Right lobe of liver (tissue), 4 donors: Measurements from ENCODE around the gene MEOX1.

ENCODE experiments used
- CTCF ChIP-seq, 4 donors: fragments of 200-600 bp in 3 of 4; fragments of 450-650 bp in 1 of 4; IDR thresholded peaks; one replicate each; pipeline versions ENCODE4 v1.5.1 to v1.8.0; 2016 to 2022; ENCODE audit warnings: antibody characterized with exemption in 4 of 4, mild to moderate bottlenecking in 2 of 4
- POLR2A ChIP-seq: fragments of 450-650 bp; IDR thresholded peaks from one replicate; pipeline ENCODE4 v1.6.1; 2017; ENCODE audit warnings: antibody characterized with exemption, mild to moderate bottlenecking
- donor health status: DM: no; HTN: no; CAD: no.
- donor health status: DM: no; HTN: no; CAD: no.
- donor health status: DM: no; HTN: yes; CAD: no.

- TF ChIP-seq POLR2A = no peak
- no peak for TF ChIP-seq CTCF (IDR thresholded peaks at IDR 0.05)
Measured at GRCh38 chr17:43659823-43660617, 1.7 kb downstream of the MEOX1 start.
